Thymus (tissue), 11 donors: ENCODE measurements around the gene FBF1. TPM values are rescaled to one million over a fixed set of nuclear protein-coding genes. Genes with fewer than 3 reads are reported as not detected.
"Not testable (repeated sequence)": the region's sequence is repeated elsewhere in the genome, so short reads cannot be mapped to it uniquely, and the experiment has no call there.

Source experiments
- DNase-seq, 9 donors: peaks; one replicate each; pipeline ENCODE4 v3.0.0-alpha.2; 2013; ENCODE audit warnings: low spot score in 9 of 9, low read depth in 6 of 9, missing footprints in 1 of 9
- H3K27ac ChIP-seq, 2 donors: one replicate each; pipeline ENCODE4 v1.5.1; 2013; ENCODE audit warnings: control low read depth in 1 of 2, low read depth in 1 of 2, low read length in 1 of 2, mild to moderate bottlenecking in 1 of 2, moderate library complexity in 1 of 2
- H3K27me3 ChIP-seq, 2 donors: one replicate each; pipeline ENCODE4 v1.5.1; 2013; ENCODE audit warnings: low read length in 1 of 2; ENCODE audit not compliant: control insufficient read depth in 2 of 2, insufficient read depth in 1 of 2
- H3K36me3 ChIP-seq, 2 donors: one replicate each; pipeline ENCODE4 v1.5.1; 2013; ENCODE audit warnings: low read length in 1 of 2, mild to moderate bottlenecking in 1 of 2, moderate library complexity in 1 of 2; ENCODE audit not compliant: control insufficient read depth in 2 of 2, insufficient read depth in 2 of 2
- H3K4me1 ChIP-seq, 2 donors: one replicate each; pipeline ENCODE4 v1.5.1; 2013; ENCODE audit warnings: low read length in 2 of 2; ENCODE audit not compliant: control insufficient read depth in 2 of 2, insufficient read depth in 2 of 2
- H3K4me3 ChIP-seq, 2 donors: one replicate each; pipeline ENCODE4 v1.5.1; 2013; ENCODE audit warnings: low read length in 2 of 2, control low read depth in 1 of 2, mild to moderate bottlenecking in 1 of 2
- H3K9me3 ChIP-seq, 2 donors: one replicate each; pipeline ENCODE4 v1.5.1; 2013; ENCODE audit warnings: low read length in 1 of 2, mild to moderate bottlenecking in 1 of 2; ENCODE audit not compliant: control insufficient read depth in 2 of 2, insufficient read depth in 1 of 2
- WGBS: extraction: QIAGEN DNeasy Blood & Tissue Kit; methylation state at CpG from one replicate; pipeline ENCODE4 v1.1.7; 2013; 5-methylcytosine and 5-hydroxymethylcytosine counted together
- polyA plus RNA-seq: library from polyadenylated mRNA; stranded (reverse); fragments of 200-250 nt; gene quantifications from one replicate; pipeline ENCODE4 v1.2.3, GENCODE V29; 2013
- total RNA-seq: library from RNA; stranded (reverse); fragments of 120-200 nt; gene quantifications from one replicate; pipeline ENCODE4 v1.2.4, GENCODE V29; 2013
- donor health status: healthy.

Gene FBF1
- total and polyA plus RNA-seq, 2 donors, result 9.2 to 18.7 TPM

DNA sequence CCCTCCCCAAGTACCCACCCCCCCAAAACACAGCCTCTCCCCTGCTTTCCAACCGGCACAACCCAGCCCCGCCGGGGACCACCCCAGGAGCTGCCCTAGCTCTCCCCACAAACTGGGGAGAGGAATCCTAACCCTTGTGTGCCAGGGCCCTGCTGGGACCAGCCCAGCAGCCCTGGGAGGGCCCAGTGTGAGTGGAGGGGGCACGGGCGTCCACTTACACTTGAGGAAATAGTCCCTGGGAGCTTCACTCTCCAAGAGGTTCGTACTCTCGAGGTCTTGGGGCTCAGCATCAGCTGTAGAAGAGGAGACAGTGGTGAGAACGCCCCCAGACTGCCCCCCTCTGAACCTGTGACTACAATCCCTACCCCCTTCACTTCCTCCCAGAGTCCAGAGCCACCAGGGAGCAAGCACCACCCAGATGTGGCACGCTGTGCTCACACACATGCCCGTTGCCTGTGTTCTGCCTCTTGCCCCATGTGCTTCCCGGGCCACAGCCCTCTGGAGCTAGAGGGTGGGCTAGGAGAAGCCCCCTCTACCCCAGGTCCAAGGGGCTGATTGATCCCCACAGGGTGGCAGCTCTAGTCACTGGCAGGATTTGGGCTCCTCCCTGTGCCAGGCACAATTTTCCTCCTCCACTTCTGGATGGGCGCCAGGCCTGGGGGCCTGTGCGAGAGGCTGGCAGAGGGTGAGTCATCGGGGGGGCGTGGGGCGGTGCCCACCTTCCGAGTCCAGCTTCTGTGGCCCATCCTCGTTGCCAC is 65.5 kb downstream of the FBF1 start:
- Histone ChIP-seq H3K27me3 (peaks cover 11 to 42% of the 10 kb centered on the region in 2 donors), H3K27ac (peak overlapping the region; percentile 73 to 88), H3K9me3 (peaks cover 0 to 3% of the 10 kb centered on the region in 2 donors), H3K4me1 (peaks cover 28 to 46% of the 10 kb centered on the region in 2 donors), H3K36me3 (peaks cover 0 to 9% of the 10 kb centered on the region in 2 donors), H3K4me3 (no peak overlapping the region)
- peak in 1 of 9 donors; percentile 25 for DNase-seq
- WGBS, result 65% methylated on average over 18 of the region's 18 CpGs

DNA sequence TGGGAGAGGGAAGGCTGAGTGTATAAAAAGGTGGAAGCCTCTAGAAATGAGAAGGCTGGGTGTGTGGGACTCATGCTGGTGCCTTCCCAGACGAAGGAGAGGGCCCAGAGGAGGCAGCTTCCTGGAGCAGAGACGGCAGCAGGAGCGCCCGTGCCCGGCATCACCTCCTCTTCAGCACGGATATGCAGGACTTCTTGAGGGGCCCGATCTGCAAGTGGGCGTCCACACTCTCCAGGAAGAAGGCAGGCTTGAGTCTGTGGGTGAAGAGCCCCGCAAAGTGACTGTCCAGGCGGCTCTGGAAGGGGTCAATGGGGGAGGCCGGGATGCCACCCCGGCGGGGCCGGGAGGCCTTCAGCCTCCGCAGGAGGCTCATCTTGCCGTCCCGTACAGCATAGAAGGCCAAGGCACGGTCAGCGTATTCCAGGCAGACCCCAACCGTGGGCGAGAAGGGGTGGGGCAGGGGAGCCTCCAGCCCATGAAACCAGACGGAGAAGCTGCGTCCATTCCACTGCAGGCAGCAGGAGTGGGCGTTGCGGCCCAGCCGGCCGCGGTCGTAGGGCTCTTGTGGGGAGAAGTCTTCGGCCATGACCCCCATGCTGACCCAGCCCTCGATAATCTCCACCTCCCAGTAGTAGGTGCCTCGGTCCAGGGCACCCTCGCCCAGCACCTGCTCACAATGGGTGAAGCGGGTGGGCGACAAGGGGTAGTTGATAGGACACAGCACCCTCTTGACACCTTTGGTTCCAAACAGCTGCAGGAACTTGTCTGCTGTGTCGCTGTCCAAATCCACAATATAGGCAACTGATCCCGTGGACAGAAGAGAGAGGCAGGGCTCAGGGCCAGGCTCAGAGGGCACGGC is 66.3 kb downstream of the FBF1 start:
- Histone ChIP-seq H3K36me3 (peaks cover 0 to 9% of the 10 kb centered on the region in 2 donors), H3K27me3 (peaks cover 11 to 34% of the 10 kb centered on the region in 2 donors), H3K27ac (no peak overlapping the region), H3K9me3 (peaks cover 0 to 3% of the 10 kb centered on the region in 2 donors), H3K4me3 (no peak overlapping the region), H3K4me1 (peaks cover 28 to 46% of the 10 kb centered on the region in 2 donors)
- WGBS, result 99% methylated on average over 38 of the region's 38 CpGs
- no peak for DNase-seq

DNA sequence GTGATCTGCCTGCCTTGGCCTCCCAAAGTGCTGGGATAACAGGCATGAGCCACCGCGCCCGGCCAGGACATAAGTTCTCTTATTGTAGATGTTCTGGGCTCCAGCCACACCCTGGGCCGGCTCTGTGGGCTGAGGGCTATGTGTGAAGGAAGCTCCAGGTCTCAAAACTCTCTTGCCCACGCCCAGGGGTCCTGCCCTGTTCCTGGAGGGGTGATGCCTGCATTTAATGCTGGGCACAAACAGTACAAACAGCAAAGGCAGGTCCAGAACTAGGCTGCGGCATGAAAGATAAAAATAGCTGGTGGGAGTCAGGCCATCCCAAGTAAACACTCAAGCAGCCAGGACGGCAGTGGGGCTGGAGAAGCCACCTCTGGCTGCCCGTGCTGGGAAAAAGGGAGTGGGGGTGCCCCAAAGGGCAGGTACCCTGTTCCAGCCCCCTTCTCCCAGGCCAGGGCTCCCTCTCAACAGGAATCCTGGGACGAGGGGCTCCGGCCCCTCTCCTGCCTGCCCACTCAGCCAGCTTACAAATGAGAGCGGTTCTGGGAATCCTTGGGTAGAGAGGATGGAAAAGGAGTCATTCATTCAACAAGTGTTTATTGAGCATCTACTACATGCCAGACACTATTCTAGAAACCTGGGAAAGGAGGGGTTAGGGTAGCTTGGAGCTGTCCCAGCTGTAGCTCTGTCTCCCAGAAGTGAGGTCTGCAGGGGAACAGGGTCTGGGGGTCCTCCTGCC is 67.1 kb downstream of the FBF1 start:
- H3K4me1 ChIP-seq, result peaks cover 28 to 48% of the 10 kb centered on the region in 2 donors
- H3K36me3 ChIP-seq, result peaks cover 0 to 9% of the 10 kb centered on the region in 2 donors
- H3K27me3 ChIP-seq, result peaks cover 7 to 26% of the 10 kb centered on the region in 2 donors
- peaks cover 0 to 3% of the 10 kb centered on the region in 2 donors for H3K9me3 ChIP-seq
- no peak for DNase-seq
- WGBS, result 92% methylated on average over 11 of the region's 11 CpGs
- no peak overlapping the region for H3K27ac ChIP-seq
- H3K4me3 ChIP-seq, result no peak overlapping the region

DNA sequence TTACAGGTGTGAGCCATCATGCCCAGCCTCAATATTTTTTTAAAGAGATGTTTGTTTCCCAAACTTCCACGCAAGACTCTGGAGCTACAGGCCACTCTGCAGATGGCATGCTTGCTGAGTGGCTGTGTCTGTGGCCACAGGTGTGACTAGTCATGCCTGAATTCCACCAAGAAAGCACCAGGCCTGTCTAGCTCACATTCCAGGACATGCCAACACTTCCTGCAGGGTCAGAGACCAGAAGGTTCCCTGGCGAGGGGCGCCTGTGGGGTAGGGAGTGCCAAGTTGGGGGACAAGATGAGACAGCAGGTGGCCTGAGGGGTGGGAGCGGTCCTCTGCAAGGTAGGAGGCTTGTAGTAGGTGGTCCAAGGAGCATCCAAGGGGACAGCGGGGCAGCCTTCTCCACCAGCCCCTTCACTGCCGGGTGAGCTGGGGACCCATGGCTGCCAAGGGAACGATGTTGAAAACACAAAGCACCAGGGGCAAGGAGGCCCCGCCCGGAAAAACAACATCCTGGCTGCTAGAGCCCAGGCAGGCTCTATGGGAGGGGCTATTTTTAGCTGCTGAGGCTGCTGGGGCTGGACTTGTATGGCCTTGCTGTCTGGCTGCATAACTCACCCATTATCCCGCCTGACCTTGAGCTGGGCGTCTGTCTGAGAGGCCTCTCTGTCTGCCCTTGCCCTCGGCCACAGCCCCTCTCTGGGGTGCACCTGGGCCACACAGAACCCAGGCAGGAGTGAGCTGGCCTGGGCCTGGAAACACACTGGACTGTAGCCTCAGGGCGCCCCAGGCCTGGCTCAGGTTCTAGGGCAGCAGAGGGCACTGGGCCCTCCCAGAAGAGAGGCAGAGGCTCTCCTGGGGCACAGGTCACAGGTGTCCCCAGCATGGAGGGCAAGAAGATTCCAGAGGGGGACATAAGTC is 68.1 kb downstream of the FBF1 start:
- no peaks in the 10 kb centered on the region for H3K9me3 ChIP-seq
- peaks cover 0 to 16% of the 10 kb centered on the region in 2 donors for H3K27me3 ChIP-seq
- H3K4me3 ChIP-seq, result no peak overlapping the region
- H3K27ac ChIP-seq, result peak overlapping the region; percentile 44 to 83
- peak in 4 of 9 donors; percentile 48 to 85 (median 60) for DNase-seq
- peaks cover 0 to 9% of the 10 kb centered on the region in 2 donors for H3K36me3 ChIP-seq
- H3K4me1 ChIP-seq, result peaks cover 25 to 43% of the 10 kb centered on the region in 2 donors
- 69% methylated on average over 13 of the region's 13 CpGs for WGBS

DNA sequence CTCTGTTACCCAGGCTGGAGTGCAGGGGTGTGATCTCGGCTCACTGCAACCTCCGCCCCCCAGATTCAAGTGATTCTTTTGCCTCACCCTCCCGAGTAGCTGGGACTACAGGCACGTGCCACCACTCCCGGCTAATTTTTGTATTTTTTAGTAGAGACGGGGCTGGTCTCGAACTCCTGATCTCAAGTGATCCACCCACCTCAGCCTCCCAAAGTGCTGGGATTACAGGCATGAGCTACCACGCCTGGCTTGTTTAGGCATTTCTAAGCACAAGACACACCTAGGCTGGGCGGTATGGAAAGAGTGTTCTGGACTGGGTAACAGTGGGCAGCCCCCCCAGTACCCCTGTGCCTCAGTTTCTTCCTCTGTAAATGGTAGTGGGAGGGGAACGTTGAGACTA is 70.6 kb downstream of the FBF1 start:
- peaks cover 6 to 21% of the 10 kb centered on the region in 2 donors for H3K4me1 ChIP-seq
- 94% methylated on average over 10 of the region's 10 CpGs for WGBS
- H3K9me3 ChIP-seq, DNase-seq, H3K27ac ChIP-seq, H3K36me3 ChIP-seq, H3K27me3 ChIP-seq, H3K4me3 ChIP-seq: not testable (repeated sequence)

DNA sequence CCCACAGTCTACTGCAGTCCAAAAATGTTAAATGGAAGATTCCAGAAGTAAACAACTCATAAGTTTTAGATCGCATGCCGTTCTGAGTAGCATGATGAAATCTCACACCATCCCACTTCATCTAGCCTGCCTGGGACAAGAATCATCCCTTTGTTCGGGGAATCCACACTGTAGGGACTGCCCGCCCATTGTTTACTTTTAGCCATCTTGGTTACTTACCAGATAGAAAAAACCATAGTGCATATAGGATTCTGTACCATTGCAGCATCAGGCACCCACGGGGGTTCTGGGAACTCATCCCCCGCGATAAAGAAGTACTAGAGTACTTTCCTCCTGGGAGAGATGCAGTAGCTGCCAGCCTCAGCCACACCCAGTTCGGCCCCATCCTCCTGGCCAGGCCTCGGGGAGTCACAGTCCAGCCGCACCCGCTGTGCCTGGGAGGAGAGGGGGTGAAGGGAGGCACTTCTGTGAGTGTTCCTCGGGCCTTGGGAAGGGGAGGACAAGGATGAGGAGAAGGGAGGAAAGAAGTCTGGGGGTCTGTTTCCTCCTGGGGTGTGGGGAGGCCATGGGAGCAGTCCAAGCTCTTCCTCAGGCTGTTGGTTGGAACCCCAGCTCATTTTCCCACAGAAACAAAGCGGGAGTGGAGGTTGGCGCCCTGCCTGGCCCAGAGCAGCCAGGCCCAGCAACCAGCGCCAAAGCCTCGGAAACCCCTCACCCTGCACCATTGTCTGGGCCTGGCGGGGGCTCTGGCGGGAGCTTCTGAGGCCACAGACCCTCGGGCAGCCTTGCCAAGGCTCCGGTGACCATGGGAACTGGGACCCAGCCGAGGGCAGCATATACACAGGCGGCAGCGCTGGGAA is 71.3 kb downstream of the FBF1 start:
- Histone ChIP-seq H3K27ac (peak overlapping the region in 1 of 2 donors; percentile 43), H3K4me1 (peaks cover 9 to 24% of the 10 kb centered on the region in 2 donors), H3K27me3 (no peaks in the 10 kb centered on the region), H3K36me3 (peaks cover 0 to 5% of the 10 kb centered on the region in 2 donors), H3K9me3 (no peaks in the 10 kb centered on the region), H3K4me3 (no peak overlapping the region)
- no peak for DNase-seq
- 93% methylated on average over 23 of the region's 23 CpGs for WGBS

DNA sequence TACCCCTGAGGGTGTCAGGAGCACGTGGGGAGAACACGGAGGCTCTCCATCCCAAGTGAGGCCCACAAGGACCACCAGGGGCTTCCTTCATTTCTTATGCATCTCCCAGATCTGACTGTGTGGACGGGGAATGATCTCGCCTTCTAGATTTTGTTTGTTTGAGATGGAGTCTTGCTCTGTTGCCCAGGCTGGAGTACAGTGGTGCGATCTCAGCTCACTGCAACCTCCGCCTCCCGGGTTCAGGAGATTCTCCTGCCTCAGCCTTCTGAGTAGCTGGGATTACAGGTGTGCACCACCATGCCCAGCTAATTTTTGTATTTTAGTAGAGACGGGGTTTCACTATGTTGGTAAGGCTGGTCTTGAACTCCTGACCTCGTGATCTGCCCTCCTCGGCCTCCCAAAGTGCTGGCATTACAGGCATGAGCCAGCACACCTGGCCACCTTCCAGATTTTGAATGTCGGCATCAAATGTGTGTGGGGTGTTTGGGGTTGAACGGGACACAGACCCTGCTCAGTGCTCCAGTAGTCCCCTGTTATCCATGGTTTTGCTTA is 72.0 kb downstream of the FBF1 start:
- DNase-seq, H3K27ac ChIP-seq, H3K4me3 ChIP-seq, H3K9me3 ChIP-seq, H3K27me3 ChIP-seq, H3K36me3 ChIP-seq: not testable (repeated sequence)
- 96% methylated on average over 12 of the region's 12 CpGs for WGBS
- H3K4me1 ChIP-seq, result peaks cover 16 to 31% of the 10 kb centered on the region in 2 donors
